Esophagus muscularis mucosa (tissue), 3 donors: ENCODE data around the gene AATK.

Experiments
- POLR2A ChIP-seq: fragments of 450-650 bp; IDR thresholded peaks from one replicate; pipeline ENCODE4 v1.6.1; 2017; ENCODE audit warnings: antibody characterized with exemption, moderate library complexity, mild to moderate bottlenecking, low read depth
- POLR2AphosphoS5 ChIP-seq, 2 donors: sonication (generic); formaldehyde crosslinking; IDR thresholded peaks; one replicate each; pipeline ENCODE4 v1.6.1; 2017; ENCODE audit warnings: antibody characterized with exemption in 2 of 2
- TF ChIP-seq, protein P1 (sequence below), 3 experiments: fragments of 200-600 bp in 2 of 3; fragments of 450-650 bp in 1 of 3; sonication (generic) in 2 of 3; IDR thresholded peaks; one replicate each; pipeline ENCODE4 v1.5.1; 2017 to 2019; ENCODE audit warnings: antibody characterized with exemption in 3 of 3, mild to moderate bottlenecking in 2 of 3, moderate library complexity in 1 of 3

DNA sequence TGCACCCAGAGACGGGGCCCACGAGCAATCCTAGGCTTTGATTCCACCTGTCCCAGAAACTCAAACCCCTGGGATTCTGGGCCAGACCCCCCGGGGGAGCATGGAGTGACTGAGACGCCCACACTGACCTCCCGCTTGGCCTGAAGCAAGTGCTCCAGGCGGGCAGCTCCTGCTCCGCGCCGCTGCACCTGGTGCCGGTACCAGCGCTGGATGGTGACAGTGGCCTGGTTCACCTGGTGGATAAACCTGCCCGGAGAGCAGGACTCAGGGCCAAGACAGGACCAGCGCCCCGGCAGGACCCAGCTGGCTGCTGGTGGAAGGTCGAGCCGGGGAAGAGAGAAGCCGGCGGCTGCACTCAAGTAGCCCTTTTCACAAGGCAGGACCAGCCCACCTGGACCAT is 34.2 kb upstream of the AATK start:
- TF ChIP-seq, protein P1, sequence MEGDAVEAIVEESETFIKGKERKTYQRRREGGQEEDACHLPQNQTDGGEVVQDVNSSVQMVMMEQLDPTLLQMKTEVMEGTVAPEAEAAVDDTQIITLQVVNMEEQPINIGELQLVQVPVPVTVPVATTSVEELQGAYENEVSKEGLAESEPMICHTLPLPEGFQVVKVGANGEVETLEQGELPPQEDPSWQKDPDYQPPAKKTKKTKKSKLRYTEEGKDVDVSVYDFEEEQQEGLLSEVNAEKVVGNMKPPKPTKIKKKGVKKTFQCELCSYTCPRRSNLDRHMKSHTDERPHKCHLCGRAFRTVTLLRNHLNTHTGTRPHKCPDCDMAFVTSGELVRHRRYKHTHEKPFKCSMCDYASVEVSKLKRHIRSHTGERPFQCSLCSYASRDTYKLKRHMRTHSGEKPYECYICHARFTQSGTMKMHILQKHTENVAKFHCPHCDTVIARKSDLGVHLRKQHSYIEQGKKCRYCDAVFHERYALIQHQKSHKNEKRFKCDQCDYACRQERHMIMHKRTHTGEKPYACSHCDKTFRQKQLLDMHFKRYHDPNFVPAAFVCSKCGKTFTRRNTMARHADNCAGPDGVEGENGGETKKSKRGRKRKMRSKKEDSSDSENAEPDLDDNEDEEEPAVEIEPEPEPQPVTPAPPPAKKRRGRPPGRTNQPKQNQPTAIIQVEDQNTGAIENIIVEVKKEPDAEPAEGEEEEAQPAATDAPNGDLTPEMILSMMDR (IDR thresholded peaks at IDR 0.05) = no peak
- TF ChIP-seq POLR2A (no peak), POLR2AphosphoS5 (IDR thresholded peaks at IDR 0.05) (no peak)
